Neural cell (in vitro differentiated cells): ENCODE results near the gene AK8. TPM values are rescaled to one million over a fixed set of nuclear protein-coding genes. Genes with fewer than 3 reads are reported as not detected.
A peak's percentile ranks its signal among the peaks of the same experiment; 100 is the strongest.

ENCODE experiments used
- H2AFZ ChIP-seq: fragments of 200-600, 300-800 bp; sonication (generic), shearing (Covaris generic); 2 replicates; pipeline ENCODE4 v1.6.0; 2014; ENCODE audit warnings: low read depth, mild to moderate bottlenecking, antibody characterized with exemption, low read length, moderate library complexity
- H3F3A ChIP-seq: fragments of 200-600 bp; shearing (Covaris generic); 2 replicates; pipeline ENCODE4 v1.6.1; 2016; ENCODE audit warnings: mild to moderate bottlenecking, moderate library complexity, mixed read lengths, antibody characterized with exemption, low read length; ENCODE audit not compliant: insufficient read depth, poor library complexity, severe bottlenecking
- H3K27ac ChIP-seq: fragments of 200-600, 300-800 bp; sonication (generic), shearing (Covaris generic); 2 replicates; pipeline ENCODE4 v1.5.1; 2014; ENCODE audit warnings: mild to moderate bottlenecking, low read length, moderate library complexity
- H3K27me3 ChIP-seq: fragments of 300-800, 200-600 bp; sonication (generic), shearing (Covaris generic); 2 replicates; pipeline ENCODE4 v1.6.0; 2014; ENCODE audit warnings: mild to moderate bottlenecking, low read depth, low read length, moderate library complexity; ENCODE audit not compliant: insufficient read depth
- H3K36me3 ChIP-seq: fragments of 300-800, 200-600 bp; sonication (generic), shearing (Covaris generic); 2 replicates; pipeline ENCODE4 v1.5.1; 2014; ENCODE audit warnings: mild to moderate bottlenecking, antibody characterized with exemption, low read length, moderate library complexity; ENCODE audit not compliant: insufficient read depth
- H3K4me2 ChIP-seq: fragments of 300-800, 200-600 bp; sonication (generic), shearing (Covaris generic); 2 replicates; pipeline ENCODE4 v1.6.0; 2014; ENCODE audit warnings: mild to moderate bottlenecking, low read length
- H3K4me3 ChIP-seq: fragments of 300-800, 200-600 bp; sonication (generic), shearing (Covaris generic); 2 replicates; pipeline ENCODE4 v1.5.1; 2014; ENCODE audit warnings: mild to moderate bottlenecking, low read length, moderate library complexity
- H3K79me2 ChIP-seq: fragments of 200-600 bp; shearing (Covaris generic); replicated peaks from 2 replicates; pipeline ENCODE4 v1.6.0; 2014; ENCODE audit warnings: mild to moderate bottlenecking, low read length, moderate library complexity; ENCODE audit not compliant: insufficient read depth
- H3K9ac ChIP-seq: fragments of 300-800, 200-600 bp; sonication (generic), shearing (Covaris generic); 2 replicates; pipeline ENCODE4 v1.6.1; 2016; ENCODE audit warnings: mild to moderate bottlenecking, low read length, mixed read lengths
- H3K9me2 ChIP-seq: fragments of 200-600 bp; shearing (Covaris generic); 2 replicates; pipeline ENCODE4 v1.6.1; 2016; ENCODE audit warnings: mild to moderate bottlenecking, low read length, mixed read lengths; ENCODE audit not compliant: insufficient read depth
- H3K9me3 ChIP-seq: fragments of 200-600, 300-800 bp; sonication (generic), shearing (Covaris generic); 2 replicates; pipeline ENCODE4 v1.6.1; 2016; ENCODE audit warnings: mild to moderate bottlenecking, mixed run types, low read length, moderate library complexity, mixed read lengths
- H4K20me1 ChIP-seq: fragments of 200-600 bp; shearing (Covaris generic); 2 replicates; pipeline ENCODE4 v1.6.1; 2016; ENCODE audit warnings: mild to moderate bottlenecking, mixed run types; ENCODE audit not compliant: insufficient read depth
- CTCF ChIP-seq: fragments of 450-650 bp; IDR thresholded peaks from 2 replicates; pipeline ENCODE4 v1.5.1; 2014; ENCODE audit warnings: antibody characterized with exemption, mild to moderate bottlenecking, moderate library complexity; ENCODE audit not compliant: poor library complexity, severe bottlenecking
- EP300 ChIP-seq: fragments of 450-650 bp; conservative IDR thresholded peaks from 2 replicates; pipeline ENCODE4 v1.6.1; 2014; ENCODE audit warnings: antibody characterized with exemption, mild to moderate bottlenecking, moderate library complexity; ENCODE audit not compliant: poor library complexity, severe bottlenecking
- EZH2 ChIP-seq: fragments of 200-600, 300-800 bp; shearing (Covaris generic), sonication (generic); IDR thresholded peaks from 2 replicates; pipeline ENCODE4 v1.6.1; 2014; ENCODE audit warnings: antibody characterized with exemption, low read length, borderline replicate concordance, mild to moderate bottlenecking; ENCODE audit not compliant: insufficient read depth, poor library complexity, severe bottlenecking
- MXI1 ChIP-seq: fragments of 450-650 bp; conservative IDR thresholded peaks from 2 replicates; pipeline ENCODE4 v1.6.1; 2014; ENCODE audit warnings: antibody characterized with exemption, mild to moderate bottlenecking; ENCODE audit not compliant: poor library complexity, severe bottlenecking
- POLR2AphosphoS5 ChIP-seq: IDR thresholded peaks from 2 replicates; pipeline ENCODE4 v1.6.1; 2012
- RAD21 ChIP-seq: fragments of 450-650 bp; conservative IDR thresholded peaks from 2 replicates; pipeline ENCODE4 v1.6.1; 2014; ENCODE audit warnings: antibody characterized with exemption, mild to moderate bottlenecking, moderate library complexity
- REST ChIP-seq: IDR thresholded peaks from 2 replicates; pipeline ENCODE4 v1.6.1; 2012; ENCODE audit warnings: borderline replicate concordance
- SMC3 ChIP-seq: fragments of 450-650 bp; conservative IDR thresholded peaks from 2 replicates; pipeline ENCODE4 v1.6.1; 2014; ENCODE audit warnings: antibody characterized with exemption, mild to moderate bottlenecking, moderate library complexity; ENCODE audit not compliant: poor library complexity
- TAF1 ChIP-seq: IDR thresholded peaks from 2 replicates; pipeline ENCODE4 v1.6.1; 2012; ENCODE audit warnings: low read depth
- polyA plus RNA-seq: library from polyadenylated mRNA; depleted of rRNA; stranded (reverse); fragments of >200 nt; gene quantifications from 2 replicates; pipeline ENCODE4 v1.2.3, GENCODE V29; 2014

AK8 gene
- polyA plus RNA-seq, 1 donor from 2014 or later: 0.71 TPM

GRCh38 chr9:132833550-132834121 is 44.4 kb downstream of the AK8 start:
- peak overlapping the region; percentile 56 for H3K27ac ChIP-seq
- no peaks in the 10 kb centered on the region for H3K9me2 ChIP-seq
- H3K9ac ChIP-seq: peak overlapping the region; percentile 44
- no peaks in the 10 kb centered on the region for H4K20me1 ChIP-seq
- H3K4me3 ChIP-seq: peak overlapping the region; percentile 34
- H3K79me2 ChIP-seq: no peaks in the 10 kb centered on the region
- H2AFZ ChIP-seq: peak overlapping the region; percentile 12
- no peak for TF ChIP-seq REST
- no peak for TF ChIP-seq SMC3
- TF ChIP-seq CTCF: no peak
- no peak for TF ChIP-seq POLR2AphosphoS5
- no peaks in the 10 kb centered on the region for H3K9me3 ChIP-seq
- H3K36me3 ChIP-seq: no peaks in the 10 kb centered on the region
- H3K4me2 ChIP-seq: no peak overlapping the region
- H3F3A ChIP-seq: no peaks in the 10 kb centered on the region
- no peaks in the 10 kb centered on the region for H3K27me3 ChIP-seq

GRCh38 chr9:132832171-132832881 is 45.8 kb downstream of the AK8 start:
- H3K9me3 ChIP-seq: no peaks in the 10 kb centered on the region
- peak overlapping the region; percentile 11 for H3K4me2 ChIP-seq
- no peak overlapping the region for H2AFZ ChIP-seq
- H3F3A ChIP-seq: no peaks in the 10 kb centered on the region
- no peaks in the 10 kb centered on the region for H3K36me3 ChIP-seq
- H3K9me2 ChIP-seq: no peaks in the 10 kb centered on the region
- no peaks in the 10 kb centered on the region for H3K79me2 ChIP-seq
- no peaks in the 10 kb centered on the region for H4K20me1 ChIP-seq
- peak overlapping the region; percentile 2 for H3K27ac ChIP-seq
- H3K9ac ChIP-seq: no peak overlapping the region
- H3K27me3 ChIP-seq: no peaks in the 10 kb centered on the region
- no peak for TF ChIP-seq TAF1
- no peak for TF ChIP-seq EZH2
- no peak for TF ChIP-seq REST
- no peak for TF ChIP-seq CTCF
- TF ChIP-seq POLR2AphosphoS5: no peak
- no peak for TF ChIP-seq SMC3
- TF ChIP-seq EP300: no peak
- no peak for TF ChIP-seq MXI1
- no peak for TF ChIP-seq RAD21
- H3K4me3 ChIP-seq: no peak overlapping the region
